HepG2 (cell line): ENCODE measurements around the gene PLBD2. TPM values are rescaled to one million over a fixed set of nuclear protein-coding genes. Genes with fewer than 3 reads are reported as not detected.

ENCODE experiments used
- CREB3 ChIP-seq: sonication (generic); formaldehyde crosslinking; IDR thresholded peaks from 2 replicates; pipeline ENCODE4 v1.5.0; 2020; ENCODE audit warnings: missing genetic modification reagents
- CSRNP1 ChIP-seq: sonication (generic); formaldehyde crosslinking; IDR thresholded peaks from 2 replicates; pipeline ENCODE4 v1.8.1; 2023; ENCODE audit warnings: mild to moderate bottlenecking, missing genetic modification reagents
- FOXA3 ChIP-seq: IDR thresholded peaks from 2 replicates; pipeline ENCODE4 v1.6.1; 2016; ENCODE audit warnings: missing genetic modification reagents, missing compliant biosample characterization
- HOXA7 ChIP-seq: sonication (generic); formaldehyde crosslinking; IDR thresholded peaks from 2 replicates; pipeline ENCODE4 v1.8.1; 2022; ENCODE audit warnings: mild to moderate bottlenecking, missing genetic modification reagents, moderate library complexity
- KDM2A ChIP-seq: sonication (generic); formaldehyde crosslinking; IDR thresholded peaks from 2 replicates; pipeline ENCODE4 v1.4.0; 2020; ENCODE audit warnings: low read depth, missing genetic modification reagents, borderline replicate concordance
- KDM5A ChIP-seq: fragments of 200-600 bp; sonication (generic); IDR thresholded peaks from 2 replicates; pipeline ENCODE4 v1.7.0; 2018; ENCODE audit warnings: antibody characterized with exemption, mild to moderate bottlenecking, low read length, borderline replicate concordance
- MLXIP ChIP-seq: sonication (generic); formaldehyde crosslinking; IDR thresholded peaks from 2 replicates; pipeline ENCODE4 v1.9.0; 2021; ENCODE audit warnings: missing genetic modification reagents, borderline replicate concordance
- NCOA5 ChIP-seq: sonication (generic); formaldehyde crosslinking; IDR thresholded peaks from 2 replicates; pipeline ENCODE4 v1.4.0; 2020; ENCODE audit warnings: missing genetic modification reagents
- NFIB ChIP-seq: sonication (generic); formaldehyde crosslinking; IDR thresholded peaks from 2 replicates; pipeline ENCODE4 v1.9.0; 2021; ENCODE audit warnings: missing genetic modification reagents, mild to moderate bottlenecking, borderline replicate concordance
- RFX5 ChIP-seq: IDR thresholded peaks from 2 replicates; pipeline ENCODE4 v1.6.1; 2011; ENCODE audit warnings: low read depth, low read length, improper control_type of control experiment
- SRY ChIP-seq: sonication (generic); formaldehyde crosslinking; IDR thresholded peaks from 2 replicates; pipeline ENCODE4 v1.8.0; 2022; ENCODE audit warnings: mild to moderate bottlenecking, missing genetic modification reagents
- ZNF468 ChIP-seq: sonication (generic); formaldehyde crosslinking; IDR thresholded peaks from 2 replicates; pipeline ENCODE4 v1.8.0; 2022; ENCODE audit warnings: mild to moderate bottlenecking, moderate library complexity, missing genetic modification reagents
- ZNF512 ChIP-seq: sonication (generic); formaldehyde crosslinking; IDR thresholded peaks from 2 replicates; pipeline ENCODE4 v1.4.0; 2020; ENCODE audit warnings: mild to moderate bottlenecking, missing genetic modification reagents
- ZNF776 ChIP-seq: sonication (generic); formaldehyde crosslinking; IDR thresholded peaks from 2 replicates; pipeline ENCODE4 v1.4.0; 2020; ENCODE audit warnings: mild to moderate bottlenecking, missing genetic modification reagents
- polyA plus RNA-seq, 8 experiments: library from polyadenylated mRNA; depleted of rRNA in 3 of 8; stranded (reverse) in 7 of 8; unstranded in 1 of 8; fragments of >200 nt; fragmentation: Illumina TruSeq in 4 of 8; extraction: Trizol in 4 of 8; gene quantifications; 2 replicates each; pipeline versions ENCODE4 v1.2.1 to v1.2.3, GENCODE V29; 2011 to 2016; ENCODE audit warnings: low read depth in 4 of 8, missing spikeins in 1 of 8, mixed read lengths in 1 of 8; ENCODE audit not compliant: insufficient read depth in 1 of 8
- total RNA-seq, 5 experiments: library from RNA; depleted of rRNA; stranded (reverse); fragments of >200 nt; fragmentation: Illumina TruSeq; extraction: Trizol; gene quantifications; 2 replicates each; pipeline ENCODE4 v1.2.3, GENCODE V29; 2016; ENCODE audit warnings: low read depth in 1 of 5
- TF ChIP-seq, protein P1 (sequence below), 2 experiments: sonication (generic) in 1 of 2; formaldehyde crosslinking in 1 of 2; IDR thresholded peaks; 2 replicates each; pipeline versions ENCODE4 v1.5.1 to v1.6.1; 2011 to 2020; ENCODE audit warnings: borderline replicate concordance in 1 of 2, low read depth in 1 of 2, low read length in 1 of 2, mild to moderate bottlenecking in 1 of 2, missing genetic modification reagents in 1 of 2, moderate library complexity in 1 of 2
- TF ChIP-seq, protein P2 (sequence below): sonication (generic); formaldehyde crosslinking; IDR thresholded peaks from 2 replicates; pipeline ENCODE4 v1.5.0; 2020; ENCODE audit warnings: missing genetic modification reagents

PLBD2 gene
- total and polyA plus RNA-seq, 2 of the 13 experiments (the other 11 are each of a cell fraction or from before 2014, with no cell fraction given) = 6.7 to 8.5 TPM

- 0 out of 2 replicates have a peak, but pooled peaks have one; percentile 27 for TF ChIP-seq MLXIP (CRISPR knock-in tag)
- no peak for TF ChIP-seq HOXA7 (CRISPR knock-in tag)
- TF ChIP-seq FOXA3 (CRISPR knock-in tag) = no peak
- TF ChIP-seq CREB3 = peak; percentile 84; the same call in 1 of the 2 replicates
- no peak; the same call in 1 of the 2 replicates for TF ChIP-seq ZNF776
- TF ChIP-seq, protein P1, sequence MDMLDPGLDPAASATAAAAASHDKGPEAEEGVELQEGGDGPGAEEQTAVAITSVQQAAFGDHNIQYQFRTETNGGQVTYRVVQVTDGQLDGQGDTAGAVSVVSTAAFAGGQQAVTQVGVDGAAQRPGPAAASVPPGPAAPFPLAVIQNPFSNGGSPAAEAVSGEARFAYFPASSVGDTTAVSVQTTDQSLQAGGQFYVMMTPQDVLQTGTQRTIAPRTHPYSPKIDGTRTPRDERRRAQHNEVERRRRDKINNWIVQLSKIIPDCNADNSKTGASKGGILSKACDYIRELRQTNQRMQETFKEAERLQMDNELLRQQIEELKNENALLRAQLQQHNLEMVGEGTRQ (IDR thresholded peaks at IDR 0.05; ENCODE audit: low read depth, low read length) = no peak
- TF ChIP-seq, protein P1 (CRISPR knock-in tag; IDR thresholded peaks at IDR 0.05; ENCODE audit: borderline replicate concordance) = no peak
- TF ChIP-seq KDM5A = no peak
- 0 out of 2 replicates have a peak, but pooled peaks have one; percentile 71 for TF ChIP-seq SRY (CRISPR knock-in tag)
- no peak for TF ChIP-seq ZNF468 (CRISPR knock-in tag)
- no peak for TF ChIP-seq RFX5
- TF ChIP-seq CSRNP1 (CRISPR knock-in tag) = no peak
- no peak for TF ChIP-seq NCOA5 (CRISPR knock-in tag)
- TF ChIP-seq, protein P2, sequence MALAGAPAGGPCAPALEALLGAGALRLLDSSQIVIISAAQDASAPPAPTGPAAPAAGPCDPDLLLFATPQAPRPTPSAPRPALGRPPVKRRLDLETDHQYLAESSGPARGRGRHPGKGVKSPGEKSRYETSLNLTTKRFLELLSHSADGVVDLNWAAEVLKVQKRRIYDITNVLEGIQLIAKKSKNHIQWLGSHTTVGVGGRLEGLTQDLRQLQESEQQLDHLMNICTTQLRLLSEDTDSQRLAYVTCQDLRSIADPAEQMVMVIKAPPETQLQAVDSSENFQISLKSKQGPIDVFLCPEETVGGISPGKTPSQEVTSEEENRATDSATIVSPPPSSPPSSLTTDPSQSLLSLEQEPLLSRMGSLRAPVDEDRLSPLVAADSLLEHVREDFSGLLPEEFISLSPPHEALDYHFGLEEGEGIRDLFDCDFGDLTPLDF (CRISPR knock-in tag) = peak; percentile 39; the same call in 1 of the 2 replicates
- TF ChIP-seq ZNF512 (CRISPR knock-in tag) = no peak
- TF ChIP-seq NFIB (CRISPR knock-in tag) = no peak
- TF ChIP-seq KDM2A = no peak
These were observed 23.4 kb upstream of the PLBD2 start, which contains the start of gene SLC8B1 (continued) for GRCh38 chr12:113334786-113335539.
